PC-9 (cell line): Measurements from ENCODE around the gene ZNF410.

Experiments used
- EZH2 ChIP-seq: fragments of 200-600 bp; sonication (generic); IDR thresholded peaks from 2 replicates; pipeline ENCODE4 v1.8.0; 2017; ENCODE audit warnings: antibody characterized with exemption, low read depth
- TF ChIP-seq, protein P1 (sequence below): fragments of 200-600 bp; sonication (generic); conservative IDR thresholded peaks from 2 replicates; pipeline ENCODE4 v1.6.1; 2017; ENCODE audit warnings: mixed run types, antibody characterized with exemption, mild to moderate bottlenecking, moderate library complexity

GRCh38 chr14:73884438-73885190 is 2.0 kb upstream of the ZNF410 start:
- TF ChIP-seq, protein P1, sequence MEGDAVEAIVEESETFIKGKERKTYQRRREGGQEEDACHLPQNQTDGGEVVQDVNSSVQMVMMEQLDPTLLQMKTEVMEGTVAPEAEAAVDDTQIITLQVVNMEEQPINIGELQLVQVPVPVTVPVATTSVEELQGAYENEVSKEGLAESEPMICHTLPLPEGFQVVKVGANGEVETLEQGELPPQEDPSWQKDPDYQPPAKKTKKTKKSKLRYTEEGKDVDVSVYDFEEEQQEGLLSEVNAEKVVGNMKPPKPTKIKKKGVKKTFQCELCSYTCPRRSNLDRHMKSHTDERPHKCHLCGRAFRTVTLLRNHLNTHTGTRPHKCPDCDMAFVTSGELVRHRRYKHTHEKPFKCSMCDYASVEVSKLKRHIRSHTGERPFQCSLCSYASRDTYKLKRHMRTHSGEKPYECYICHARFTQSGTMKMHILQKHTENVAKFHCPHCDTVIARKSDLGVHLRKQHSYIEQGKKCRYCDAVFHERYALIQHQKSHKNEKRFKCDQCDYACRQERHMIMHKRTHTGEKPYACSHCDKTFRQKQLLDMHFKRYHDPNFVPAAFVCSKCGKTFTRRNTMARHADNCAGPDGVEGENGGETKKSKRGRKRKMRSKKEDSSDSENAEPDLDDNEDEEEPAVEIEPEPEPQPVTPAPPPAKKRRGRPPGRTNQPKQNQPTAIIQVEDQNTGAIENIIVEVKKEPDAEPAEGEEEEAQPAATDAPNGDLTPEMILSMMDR: no peak
- no peak for TF ChIP-seq EZH2
